Measurements from ENCODE around the gene SNX18.
"Not testable (repeated sequence)": the region's sequence is repeated elsewhere in the genome, so short reads cannot be mapped to it uniquely, and the experiment has no call there.

Gene SNX18, protein sequence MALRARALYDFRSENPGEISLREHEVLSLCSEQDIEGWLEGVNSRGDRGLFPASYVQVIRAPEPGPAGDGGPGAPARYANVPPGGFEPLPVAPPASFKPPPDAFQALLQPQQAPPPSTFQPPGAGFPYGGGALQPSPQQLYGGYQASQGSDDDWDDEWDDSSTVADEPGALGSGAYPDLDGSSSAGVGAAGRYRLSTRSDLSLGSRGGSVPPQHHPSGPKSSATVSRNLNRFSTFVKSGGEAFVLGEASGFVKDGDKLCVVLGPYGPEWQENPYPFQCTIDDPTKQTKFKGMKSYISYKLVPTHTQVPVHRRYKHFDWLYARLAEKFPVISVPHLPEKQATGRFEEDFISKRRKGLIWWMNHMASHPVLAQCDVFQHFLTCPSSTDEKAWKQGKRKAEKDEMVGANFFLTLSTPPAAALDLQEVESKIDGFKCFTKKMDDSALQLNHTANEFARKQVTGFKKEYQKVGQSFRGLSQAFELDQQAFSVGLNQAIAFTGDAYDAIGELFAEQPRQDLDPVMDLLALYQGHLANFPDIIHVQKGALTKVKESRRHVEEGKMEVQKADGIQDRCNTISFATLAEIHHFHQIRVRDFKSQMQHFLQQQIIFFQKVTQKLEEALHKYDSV

DNA sequence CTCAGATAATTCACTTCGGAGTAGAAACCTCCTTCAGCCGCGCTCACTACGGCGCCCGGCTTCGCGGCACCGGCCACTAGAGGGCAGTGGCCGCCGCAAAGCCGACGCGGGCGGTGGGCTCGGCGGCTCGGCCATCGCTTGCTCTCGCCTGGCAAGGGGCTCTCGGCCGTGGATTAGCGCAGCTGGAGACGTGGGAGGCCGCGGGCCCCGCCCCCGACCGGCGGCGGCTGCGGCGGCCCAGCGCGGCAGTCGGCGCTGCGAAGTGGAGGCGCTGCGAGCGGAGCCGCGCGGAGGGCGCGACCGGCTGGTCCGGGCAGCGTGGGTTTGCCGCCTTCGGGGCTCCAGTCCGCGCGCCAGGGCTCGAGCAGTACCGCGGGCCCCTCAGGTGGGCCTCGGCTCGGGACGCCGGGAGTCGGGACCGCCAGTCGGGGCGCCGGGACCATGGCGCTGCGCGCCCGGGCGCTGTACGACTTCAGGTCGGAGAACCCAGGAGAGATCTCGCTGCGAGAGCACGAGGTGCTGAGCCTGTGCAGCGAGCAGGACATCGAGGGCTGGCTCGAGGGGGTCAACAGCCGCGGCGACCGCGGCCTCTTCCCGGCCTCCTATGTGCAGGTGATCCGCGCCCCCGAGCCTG lies at the start of gene SNX18:
TSS of gene SNX18 (plus strand) at position 248 of the 634 bp plus-strand sequence. CDS start at position 442, 194 bp downstream.
- peak; percentile 92 for DNase-seq (ENCODE audit: low spot score)

DNA sequence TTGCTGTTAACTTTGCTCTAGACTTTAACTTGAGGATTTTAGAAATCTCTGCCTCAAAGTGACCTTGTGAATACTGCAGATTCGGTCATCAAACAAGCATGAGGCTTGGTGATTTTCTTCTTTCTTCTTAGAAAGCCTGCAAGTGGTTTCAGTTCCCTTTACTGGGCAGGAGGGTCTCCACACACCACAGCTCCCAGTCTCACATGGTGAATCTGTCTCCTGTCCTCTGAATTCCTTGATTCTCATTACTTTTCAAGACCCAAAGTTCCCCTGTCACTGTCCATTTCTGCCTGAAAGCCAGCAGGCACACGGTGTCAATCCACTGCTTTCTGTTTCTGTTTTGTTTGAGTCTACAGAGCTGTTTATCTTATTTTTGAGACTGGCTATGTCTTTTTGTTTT lies 47.9 kb upstream of the SNX18 start:
- no peak for DNase-seq (ENCODE audit: low spot score)

DNA sequence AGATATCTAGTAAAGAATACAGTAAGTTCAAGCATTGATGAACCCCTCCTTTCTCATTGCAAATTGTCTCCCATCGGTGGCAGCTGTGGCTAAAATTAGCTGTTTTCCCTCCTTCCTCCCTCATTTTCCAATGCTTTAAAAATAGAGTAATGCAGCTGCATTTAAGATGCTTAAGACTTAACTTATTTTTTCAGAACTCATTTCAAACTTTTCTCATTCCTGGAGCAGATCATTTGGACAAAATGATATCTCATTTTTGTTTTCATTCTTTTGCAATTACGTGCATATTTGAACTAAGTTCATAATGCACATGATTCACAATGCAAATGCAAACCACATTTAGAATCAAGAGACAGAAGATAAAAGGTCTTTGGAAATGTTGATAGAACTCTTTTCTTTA lies 47.4 kb upstream of the SNX18 start:
- no peak for DNase-seq (ENCODE audit: low spot score)

DNA sequence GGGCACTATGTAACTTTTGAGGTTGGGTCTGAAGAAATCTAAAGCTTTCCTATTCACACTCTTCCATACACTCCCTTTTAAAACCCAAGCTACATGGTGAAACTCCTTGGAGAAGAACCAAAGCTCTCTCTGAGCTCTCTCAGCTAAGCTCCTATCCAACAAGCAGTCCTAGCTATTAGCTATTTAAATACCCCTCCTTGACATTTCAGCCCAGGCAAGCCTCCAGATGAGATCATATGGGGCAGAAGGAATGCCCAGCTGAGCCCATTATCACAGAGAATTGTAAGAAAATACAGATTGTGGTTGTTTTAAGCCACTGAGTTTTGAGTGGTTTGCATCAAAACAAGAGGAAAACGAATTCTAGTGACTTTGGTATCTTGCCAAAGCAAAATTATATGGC lies 46.9 kb upstream of the SNX18 start:
- DNase-seq (ENCODE audit: low spot score), result no peak

DNA sequence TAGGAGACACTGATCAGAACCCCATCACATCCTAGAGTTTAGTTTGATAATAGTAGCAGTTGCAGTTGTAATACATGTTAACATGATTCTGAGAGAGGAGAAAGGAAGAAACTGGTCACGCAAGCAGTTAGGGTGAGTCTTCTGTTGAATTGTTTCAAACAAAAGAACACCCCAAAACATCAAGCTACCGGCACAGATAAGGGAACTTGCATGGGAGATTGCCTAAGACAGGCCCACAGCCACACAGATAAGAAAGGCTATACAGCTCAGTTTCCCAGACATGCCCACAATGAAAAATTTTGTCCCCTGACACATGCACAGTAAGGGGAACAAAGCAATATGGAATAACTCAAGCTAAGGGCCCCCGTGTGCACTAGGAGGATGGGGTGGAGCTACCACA lies 46.2 kb upstream of the SNX18 start:
- no peak for DNase-seq (ENCODE audit: low spot score)

DNA sequence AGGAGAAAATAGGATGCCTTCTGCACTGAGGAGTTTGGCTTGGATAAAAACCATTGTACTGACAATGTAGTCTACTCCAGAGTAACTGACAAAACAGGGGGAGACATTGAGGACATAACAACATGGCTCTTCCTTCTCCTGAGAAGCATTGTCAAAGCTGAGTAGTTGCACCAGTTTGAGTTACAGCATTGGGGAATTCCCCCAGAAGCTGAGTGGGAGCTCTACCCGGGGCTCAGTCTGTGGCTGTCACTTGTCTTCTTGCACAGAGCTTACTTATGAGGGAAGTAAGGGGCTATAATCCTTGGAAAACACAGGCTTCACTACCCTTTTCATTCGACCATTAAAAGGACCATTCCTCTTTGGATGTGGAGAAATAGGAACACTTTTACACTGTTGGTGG lies 40.9 kb upstream of the SNX18 start:
- DNase-seq (ENCODE audit: low spot score), result no peak

DNA sequence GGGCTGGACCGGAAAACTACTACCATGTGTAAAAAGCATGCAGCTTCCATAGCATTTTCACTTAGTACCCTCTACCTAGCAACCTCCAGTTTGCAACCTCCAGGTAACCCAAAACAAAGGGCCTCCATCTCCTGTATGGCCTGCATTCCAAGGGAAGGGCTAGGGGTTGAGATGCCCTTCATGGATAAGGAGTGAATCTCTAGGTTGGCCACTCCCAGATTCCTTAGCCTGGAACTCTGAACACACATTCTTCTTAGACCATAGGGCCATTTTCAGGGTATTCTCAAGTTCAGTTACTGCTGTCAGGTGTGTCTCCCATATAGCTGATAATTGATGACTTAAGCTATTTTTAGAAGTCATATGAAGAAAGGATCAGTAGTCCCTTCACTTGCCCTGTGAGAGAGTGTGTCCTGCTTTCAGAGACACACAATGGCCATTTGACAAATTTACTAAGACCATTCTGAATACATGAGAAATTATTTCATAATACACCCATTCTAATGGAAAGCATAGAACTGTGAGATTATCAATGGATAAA lies 39.5 kb upstream of the SNX18 start:
- DNase-seq (ENCODE audit: low spot score), result no peak

DNA sequence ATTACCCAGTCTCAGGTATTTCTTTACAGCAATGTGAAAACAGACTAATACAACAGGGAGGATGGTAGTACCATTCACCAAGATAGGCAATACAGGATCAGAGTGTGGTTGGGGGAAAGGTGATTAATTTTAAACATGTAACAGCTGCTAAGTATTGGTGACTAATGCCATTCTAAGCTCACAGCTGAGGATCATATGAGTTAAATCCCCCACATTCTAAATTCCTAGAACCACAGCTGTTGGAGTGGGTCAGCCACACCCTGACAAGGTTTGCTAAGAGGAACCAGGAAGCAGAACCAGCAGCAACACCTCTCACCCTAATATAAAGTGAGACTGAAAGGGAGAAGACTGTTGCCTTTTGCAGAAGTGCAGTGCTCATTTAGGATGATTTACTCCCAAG lies 37.3 kb upstream of the SNX18 start:
- DNase-seq (ENCODE audit: low spot score), result peak; percentile 47

DNA sequence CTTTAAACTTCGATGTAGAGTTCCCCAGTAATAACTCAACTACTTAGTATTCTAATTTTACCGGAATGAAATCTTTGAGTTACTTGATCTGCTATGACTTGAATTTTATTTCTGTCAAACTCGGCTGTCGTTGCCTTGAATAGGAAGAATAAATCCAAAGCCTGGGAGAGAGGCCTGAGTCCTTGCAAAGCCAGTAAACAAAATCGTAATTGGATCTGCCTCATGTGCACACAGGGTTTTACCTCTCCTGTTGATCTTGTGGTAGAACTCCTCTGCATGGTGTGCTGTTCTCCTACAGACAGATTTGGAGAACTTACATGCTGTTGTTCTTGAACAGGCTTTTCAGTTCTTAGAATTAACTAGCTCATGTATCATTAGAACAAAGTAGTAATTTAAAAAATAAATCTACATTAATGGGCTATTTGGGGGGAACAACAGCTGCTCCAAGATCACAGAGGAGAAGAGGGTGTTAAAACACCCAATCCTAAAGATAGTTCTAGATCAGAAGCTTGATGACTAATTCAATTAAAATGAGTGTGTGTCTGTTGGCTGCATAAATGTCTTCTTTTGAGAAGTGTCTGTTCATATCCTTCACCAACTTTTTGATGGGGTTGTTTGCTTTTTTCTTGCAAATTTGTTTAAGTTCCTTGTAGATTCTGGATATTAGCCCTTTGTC lies 33.2 kb upstream of the SNX18 start:
- no peak for DNase-seq (ENCODE audit: low spot score)

DNA sequence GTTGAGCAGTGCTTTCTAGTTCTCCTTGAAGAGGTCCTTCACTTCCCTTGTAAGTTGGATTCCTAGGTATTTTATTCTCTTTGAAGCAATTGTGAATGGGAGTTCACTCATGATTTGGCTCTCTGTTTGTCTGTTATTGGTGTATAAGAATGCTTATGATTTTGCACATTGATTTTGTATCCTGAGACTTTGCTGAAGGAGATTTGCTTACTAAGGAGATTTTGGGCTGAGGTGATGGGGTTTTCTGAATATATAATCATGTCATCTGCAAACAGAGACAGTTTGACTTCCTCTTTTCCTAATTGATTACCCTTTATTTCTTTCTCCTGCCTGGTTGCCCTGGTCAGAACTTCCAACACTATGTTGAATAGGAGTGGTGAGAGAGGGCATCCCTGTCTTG lies 31.9 kb upstream of the SNX18 start:
- DNase-seq (ENCODE audit: low spot score), result not testable (repeated sequence)

DNA sequence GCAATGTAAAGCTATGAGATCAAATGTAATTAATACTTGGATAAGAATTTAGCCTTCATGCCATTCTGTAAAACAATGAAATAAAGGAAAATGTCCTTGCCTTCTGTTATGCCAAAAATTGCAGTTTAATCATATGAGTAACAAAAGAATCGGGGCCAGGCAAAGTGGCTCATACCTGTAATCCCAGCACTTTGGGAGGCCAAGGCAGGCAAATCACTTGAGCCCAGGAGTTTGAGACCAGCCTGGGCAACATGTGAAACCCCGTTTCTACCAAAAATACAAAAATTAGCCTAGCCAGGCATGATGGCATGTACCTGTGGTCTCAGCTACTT lies 27.9 kb upstream of the SNX18 start:
- not testable (repeated sequence) for DNase-seq (ENCODE audit: low spot score)

DNA sequence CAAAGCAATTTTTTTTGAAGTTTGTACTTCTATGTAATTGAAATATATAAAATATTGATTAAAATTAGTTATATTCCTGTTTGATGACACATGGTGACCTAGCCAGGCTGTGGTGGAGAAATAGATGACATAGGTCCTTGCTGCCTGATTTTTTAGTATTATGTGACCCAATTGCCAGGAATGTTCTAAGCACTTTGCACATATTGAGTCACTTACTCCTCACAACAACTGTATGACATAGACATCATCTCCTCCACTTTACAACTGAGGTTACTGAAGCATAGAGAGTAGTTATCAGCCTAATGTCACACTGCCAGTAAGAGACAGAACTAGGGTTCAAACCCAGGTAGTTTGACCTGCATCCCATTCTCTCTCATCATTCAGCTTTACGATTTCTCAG lies 26.2 kb upstream of the SNX18 start:
- peak; percentile 72 for DNase-seq (ENCODE audit: low spot score)

DNA sequence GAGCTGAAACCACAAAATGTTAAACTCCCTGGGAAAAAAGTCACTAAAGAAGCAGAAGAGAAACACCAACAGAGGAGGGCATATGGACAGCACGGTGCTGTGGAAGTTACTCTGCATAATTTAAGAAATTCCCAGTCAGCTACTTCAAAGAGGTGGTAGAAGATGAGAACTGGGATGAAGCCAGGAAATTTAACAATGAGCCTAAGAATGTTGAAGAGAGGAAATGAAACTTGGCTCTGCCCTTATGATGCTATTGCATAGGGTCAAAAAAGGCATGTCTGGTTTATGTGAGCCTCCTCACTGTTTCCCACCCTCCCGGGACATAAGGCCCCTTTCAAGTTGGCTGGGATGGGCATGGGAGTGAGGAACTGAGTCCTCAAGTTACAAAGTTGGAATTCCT lies 25.4 kb upstream of the SNX18 start:
- no peak for DNase-seq (ENCODE audit: low spot score)

DNA sequence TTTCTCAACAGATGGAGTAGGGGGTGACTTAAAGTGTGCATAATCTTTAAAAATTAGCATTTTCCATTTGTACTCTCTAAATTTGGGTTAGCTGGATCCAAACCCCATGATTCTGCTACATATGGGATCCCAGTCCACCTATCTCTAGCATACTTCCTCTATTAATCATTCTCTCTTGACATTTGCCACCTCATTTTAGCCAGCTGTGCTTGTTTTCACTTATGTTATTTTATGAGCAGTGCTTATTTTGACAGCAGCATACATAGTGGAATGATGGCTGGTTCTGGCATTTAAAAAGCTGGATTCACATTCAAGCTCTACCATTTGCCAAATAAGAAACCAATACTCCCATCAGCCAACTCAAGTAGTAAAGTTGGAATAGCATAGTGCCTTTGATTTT lies 22.5 kb upstream of the SNX18 start:
- DNase-seq (ENCODE audit: low spot score), result no peak

DNA sequence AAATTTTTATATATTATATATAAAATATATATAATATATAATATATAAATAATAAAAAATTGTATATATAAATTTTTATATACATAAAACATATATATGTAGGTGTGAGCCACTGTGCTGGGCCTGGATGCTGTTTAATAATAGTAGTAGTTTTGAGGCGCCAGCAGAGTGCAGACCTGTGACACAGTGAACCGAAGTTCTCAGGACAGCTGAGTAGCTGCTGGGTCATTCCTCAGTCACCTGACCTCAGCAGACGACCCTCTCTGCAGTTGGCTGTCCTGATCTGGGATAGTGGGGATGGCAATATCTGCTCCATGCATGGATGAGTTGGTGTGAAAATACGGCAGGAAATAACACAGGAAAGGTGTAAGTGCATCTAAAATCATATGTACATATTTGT lies 3.3 kb upstream of the SNX18 start:
- DNase-seq (ENCODE audit: low spot score), result no peak

DNA sequence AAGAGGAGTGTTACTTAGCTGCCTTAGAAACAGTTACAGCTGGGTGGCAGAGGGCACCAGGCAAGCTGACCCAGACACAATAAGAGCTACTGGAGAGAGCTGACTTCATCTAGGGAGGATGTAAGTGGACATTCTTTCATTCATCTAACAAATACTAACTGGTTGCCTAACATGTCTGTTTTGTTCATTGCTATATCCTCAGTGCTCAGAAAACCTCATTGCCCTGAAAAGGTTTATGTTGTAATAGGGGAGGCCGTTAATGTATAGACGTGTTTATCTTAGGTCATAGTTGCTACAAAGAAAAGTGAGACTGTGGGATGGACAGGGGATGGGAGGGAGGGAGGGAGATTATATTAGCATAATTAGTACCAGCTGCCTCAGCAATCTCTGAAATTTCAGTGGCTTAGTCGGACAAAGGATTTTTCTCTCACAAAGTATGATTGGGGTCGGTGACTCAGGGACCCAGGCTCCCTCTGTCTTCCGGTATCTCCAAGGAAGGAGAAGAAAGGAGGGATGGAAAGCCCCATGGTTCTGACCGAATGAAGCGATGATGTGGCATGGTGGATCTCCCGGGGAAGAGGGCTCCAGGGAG lies 2.6 kb upstream of the SNX18 start:
- peak; percentile 54 for DNase-seq (ENCODE audit: low spot score)

DNA sequence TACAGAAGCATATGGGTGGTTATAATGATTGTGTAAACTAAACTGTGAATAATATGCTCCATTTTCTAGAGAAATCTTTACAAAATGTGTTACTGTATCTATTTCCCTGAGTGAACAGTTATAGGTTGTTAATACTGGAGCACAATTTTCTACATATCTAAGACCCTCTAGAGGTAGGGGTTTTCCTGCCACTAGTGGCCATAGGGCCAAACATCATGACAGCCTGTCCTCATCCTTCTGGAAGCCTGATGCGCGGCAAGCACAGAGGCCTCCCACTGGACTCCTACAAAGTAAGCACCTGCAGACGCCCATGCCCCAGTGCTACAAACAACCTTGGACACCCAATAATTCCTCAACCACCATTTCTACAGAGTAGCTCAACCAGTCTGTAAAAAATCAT lies 1.9 kb upstream of the SNX18 start:
- DNase-seq (ENCODE audit: low spot score), result no peak

DNA sequence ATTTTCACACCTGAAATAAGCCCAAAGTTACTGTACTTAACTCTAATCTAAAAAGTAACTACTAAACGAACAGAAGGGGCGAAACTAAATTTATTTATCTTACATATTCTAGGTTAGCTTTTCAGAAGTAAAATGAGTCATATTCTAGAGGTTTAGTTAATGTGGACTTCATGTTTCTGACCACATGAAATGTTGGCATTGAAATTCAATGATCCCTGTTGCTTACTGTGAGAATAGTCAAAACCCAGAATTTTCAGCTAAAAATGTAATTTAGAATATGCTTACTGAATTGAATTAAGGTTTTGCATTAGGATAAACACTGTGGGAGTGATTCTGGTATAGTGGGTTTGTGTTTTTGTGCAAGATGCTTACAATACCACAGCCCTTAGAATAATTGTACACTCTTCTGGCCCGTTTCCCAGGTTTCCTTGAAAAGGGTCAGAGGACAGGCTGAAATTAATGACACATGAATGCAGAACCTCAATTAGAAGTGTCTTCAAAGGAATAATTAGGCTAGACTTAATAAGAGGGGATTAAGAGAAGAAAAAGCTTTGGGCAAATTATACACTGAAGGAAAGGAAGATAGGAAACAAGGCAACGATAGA lies 1.4 kb upstream of the SNX18 start:
- DNase-seq (ENCODE audit: low spot score), result no peak

DNA sequence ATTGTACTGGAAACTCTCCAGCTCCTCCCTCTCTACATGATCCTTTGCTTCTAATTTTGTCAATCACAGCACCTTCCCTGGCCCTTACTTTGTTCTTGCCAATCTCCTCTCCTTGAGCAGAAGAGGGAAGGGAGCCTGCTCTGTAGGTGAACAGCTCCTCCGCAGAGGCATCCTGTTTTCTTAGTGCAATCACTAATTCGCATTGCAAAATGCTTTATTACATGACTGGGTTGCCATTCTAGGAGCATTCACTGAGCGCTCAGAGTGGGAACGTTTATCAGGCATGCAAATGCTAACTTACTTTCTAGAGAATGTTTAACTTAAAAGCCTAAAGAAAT lies 416 bp upstream of the SNX18 start:
- no peak for DNase-seq (ENCODE audit: low spot score)

DNA sequence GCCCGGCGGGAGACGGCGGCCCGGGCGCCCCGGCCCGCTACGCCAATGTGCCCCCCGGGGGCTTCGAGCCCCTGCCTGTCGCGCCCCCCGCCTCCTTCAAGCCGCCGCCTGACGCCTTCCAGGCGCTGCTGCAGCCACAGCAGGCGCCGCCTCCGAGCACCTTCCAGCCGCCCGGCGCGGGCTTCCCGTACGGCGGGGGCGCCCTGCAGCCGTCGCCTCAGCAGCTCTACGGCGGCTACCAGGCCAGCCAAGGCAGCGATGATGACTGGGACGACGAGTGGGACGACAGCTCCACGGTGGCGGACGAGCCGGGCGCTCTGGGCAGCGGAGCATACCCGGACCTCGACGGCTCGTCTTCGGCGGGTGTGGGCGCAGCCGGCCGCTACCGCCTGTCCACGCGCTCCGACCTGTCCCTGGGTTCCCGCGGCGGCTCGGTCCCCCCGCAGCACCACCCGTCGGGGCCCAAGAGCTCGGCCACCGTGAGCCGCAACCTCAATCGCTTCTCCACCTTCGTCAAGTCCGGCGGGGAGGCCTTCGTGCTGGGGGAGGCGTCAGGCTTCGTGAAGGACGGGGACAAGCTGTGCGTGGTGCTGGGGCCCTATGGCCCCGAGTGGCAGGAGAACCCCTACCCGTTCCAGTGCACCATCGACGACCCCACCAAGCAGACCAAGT lies 723 bp downstream of the SNX18 start:
- DNase-seq (ENCODE audit: low spot score), result peak; percentile 57

DNA sequence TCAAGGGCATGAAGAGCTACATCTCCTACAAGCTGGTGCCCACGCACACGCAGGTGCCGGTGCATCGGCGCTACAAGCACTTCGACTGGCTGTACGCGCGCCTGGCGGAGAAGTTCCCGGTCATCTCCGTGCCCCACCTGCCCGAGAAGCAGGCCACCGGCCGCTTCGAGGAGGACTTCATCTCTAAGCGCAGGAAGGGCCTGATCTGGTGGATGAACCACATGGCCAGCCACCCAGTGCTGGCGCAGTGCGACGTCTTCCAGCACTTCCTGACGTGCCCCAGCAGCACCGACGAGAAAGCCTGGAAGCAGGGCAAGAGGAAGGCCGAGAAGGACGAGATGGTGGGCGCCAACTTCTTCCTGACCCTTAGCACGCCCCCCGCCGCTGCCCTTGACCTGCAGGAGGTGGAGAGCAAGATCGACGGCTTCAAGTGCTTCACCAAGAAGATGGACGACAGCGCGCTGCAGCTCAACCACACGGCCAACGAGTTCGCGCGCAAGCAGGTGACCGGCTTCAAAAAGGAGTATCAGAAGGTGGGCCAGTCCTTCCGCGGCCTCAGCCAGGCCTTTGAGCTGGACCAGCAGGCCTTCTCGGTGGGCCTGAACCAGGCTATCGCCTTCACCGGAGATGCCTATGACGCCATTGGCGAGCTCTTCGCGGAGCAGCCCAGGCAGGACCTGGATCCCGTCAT lies 1.4 kb downstream of the SNX18 start:
- no peak for DNase-seq (ENCODE audit: low spot score)

All from kidney tubule cell (primary cell).